ENCODE results near the gene RBM6. TPM values are rescaled to one million over a fixed set of nuclear protein-coding genes. Genes with fewer than 3 reads are reported as not detected.

Gene RBM6
- total and polyA plus RNA-seq, 9 of the 15 experiments (the other 6 are each of a cell fraction or from before 2014, with no cell fraction given): 19.9 to 82.2 (median 57.8) TPM

- TF ChIP-seq ATF7 (IDR thresholded peaks at IDR 0.05) (peak; percentile 34; the same call in 1 of the 2 replicates), ZNF3 (CRISPR knock-in tag; IDR thresholded peaks at IDR 0.05) (no peak), ZFP1 (CRISPR knock-in tag; IDR thresholded peaks at IDR 0.05) (no peak), BHLHE40 (IDR thresholded peaks at IDR 0.05; ENCODE audit: low read length) (0 out of 2 replicates have a peak, but pooled peaks have one; percentile 27), CBFA2T3 (IDR thresholded peaks at IDR 0.05) (peak; percentile 69), ZNF174 (CRISPR knock-in tag; IDR thresholded peaks at IDR 0.05) (no peak), ZNF512 (tag; IDR thresholded peaks at IDR 0.05) (no peak)
- TF ChIP-seq, protein P1, sequence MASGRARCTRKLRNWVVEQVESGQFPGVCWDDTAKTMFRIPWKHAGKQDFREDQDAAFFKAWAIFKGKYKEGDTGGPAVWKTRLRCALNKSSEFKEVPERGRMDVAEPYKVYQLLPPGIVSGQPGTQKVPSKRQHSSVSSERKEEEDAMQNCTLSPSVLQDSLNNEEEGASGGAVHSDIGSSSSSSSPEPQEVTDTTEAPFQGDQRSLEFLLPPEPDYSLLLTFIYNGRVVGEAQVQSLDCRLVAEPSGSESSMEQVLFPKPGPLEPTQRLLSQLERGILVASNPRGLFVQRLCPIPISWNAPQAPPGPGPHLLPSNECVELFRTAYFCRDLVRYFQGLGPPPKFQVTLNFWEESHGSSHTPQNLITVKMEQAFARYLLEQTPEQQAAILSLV (tag; IDR thresholded peaks at IDR 0.05): peak; percentile 7; the same call in 1 of the 2 replicates
Measured at GRCh38 chr3:49926117-49926728, 13.7 kb upstream of the RBM6 start (continued).

GRCh38 chr3:49927798-49928197, 12.2 kb upstream of the RBM6 start:
- intact Hi-C loops (cut with micrococcal nuclease): loop anchor here (5.0 kb wide), 1 partner anchor 160 kb away; the partner anchor contains the start of gene RBM5
- Histone ChIP-seq H3K9me3 (replicated peaks; ENCODE audit: control insufficient read depth, insufficient read depth, low read depth, low read length) (no peaks in the 10 kb centered on the region), H2AFZ (ENCODE audit: low read depth, low read length) (no peak overlapping the region), H4K20me1 (replicated peaks; ENCODE audit: control insufficient read depth, insufficient read depth, low read length) (no peaks in the 10 kb centered on the region), H3K4me1 (replicated peaks in 1 of 2; ENCODE audit: control insufficient read depth in 2 of 2, insufficient read depth in 2 of 2, low read length in 2 of 2) (peaks cover 22 to 33% of the 10 kb centered on the region in 2 experiments), H3K27me3 (ENCODE audit: control insufficient read depth in 2 of 2, insufficient read depth in 2 of 2, low read length in 2 of 2) (no peaks in the 10 kb centered on the region), H3K9me1 (ENCODE audit: control insufficient read depth, insufficient read depth, low read length) (peaks cover 2% of the 10 kb centered on the region), H3K4me2 (ENCODE audit: insufficient read depth, low read length) (no peak overlapping the region), H3K9ac (ENCODE audit: insufficient read depth in 1 of 2, low read depth in 2 of 2, low read length in 2 of 2) (peak overlapping the region in 1 of 2 experiments; percentile 55; a peak in 1 of 4 replicates), H3K27ac (ENCODE audit: extremely low read depth, low read depth, low read length) (no peak overlapping the region), H3K4me3 (no peak overlapping the region), H3K36me3 (ENCODE audit: control insufficient read depth, insufficient read depth, low read length) (peaks cover 9% of the 10 kb centered on the region; the same call in 2 of the 3 replicates), H3K79me2 (ENCODE audit: control insufficient read depth, insufficient read depth, low read length) (peaks cover 29% of the 10 kb centered on the region)
- 86% methylated on average over 3 of the region's 5 CpGs for WGBS (ENCODE audit: insufficient coverage, low coverage, missing lambda C conversion rate)
- FAIRE-seq (no peak), ATAC-seq (no peak), DNase-seq (ENCODE audit: extremely low read depth in 1 of 4, low spot score in 3 of 4) (no peak)
- CTCF ChIA-PET (ENCODE audit: low intra/inter-chr PET ratio): no interaction called here
- no peak for TF ChIP-seq BCL6 (CRISPR knock-in tag; IDR thresholded peaks at IDR 0.05)
- no peak for TF ChIP-seq HCFC1 (IDR thresholded peaks at IDR 0.05; ENCODE audit: low read depth, low read length)
- no peak for TF ChIP-seq RFX1 (IDR thresholded peaks at IDR 0.05)
- no peak for TF ChIP-seq NBN (IDR thresholded peaks at IDR 0.05; ENCODE audit: low read depth)
- TF ChIP-seq CREB1 (IDR thresholded peaks at IDR 0.05): no peak
- no peak for TF ChIP-seq CREB1 (CRISPR knock-in tag; IDR thresholded peaks at IDR 0.05)
- TF ChIP-seq, protein P2, sequence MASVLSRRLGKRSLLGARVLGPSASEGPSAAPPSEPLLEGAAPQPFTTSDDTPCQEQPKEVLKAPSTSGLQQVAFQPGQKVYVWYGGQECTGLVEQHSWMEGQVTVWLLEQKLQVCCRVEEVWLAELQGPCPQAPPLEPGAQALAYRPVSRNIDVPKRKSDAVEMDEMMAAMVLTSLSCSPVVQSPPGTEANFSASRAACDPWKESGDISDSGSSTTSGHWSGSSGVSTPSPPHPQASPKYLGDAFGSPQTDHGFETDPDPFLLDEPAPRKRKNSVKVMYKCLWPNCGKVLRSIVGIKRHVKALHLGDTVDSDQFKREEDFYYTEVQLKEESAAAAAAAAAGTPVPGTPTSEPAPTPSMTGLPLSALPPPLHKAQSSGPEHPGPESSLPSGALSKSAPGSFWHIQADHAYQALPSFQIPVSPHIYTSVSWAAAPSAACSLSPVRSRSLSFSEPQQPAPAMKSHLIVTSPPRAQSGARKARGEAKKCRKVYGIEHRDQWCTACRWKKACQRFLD (CRISPR knock-in tag; IDR thresholded peaks at IDR 0.05): no peak
- no peak for TF ChIP-seq DLX4 (CRISPR knock-in tag; IDR thresholded peaks at IDR 0.05)
- no peak for TF ChIP-seq IRF2 (CRISPR knock-in tag; IDR thresholded peaks at IDR 0.05)
- no peak for TF ChIP-seq SAFB (IDR thresholded peaks at IDR 0.05; ENCODE audit: borderline replicate concordance, low read depth, low read length)
- BruUV-seq (replicated peaks): no TSS peak
- POLR2A ChIA-PET: interaction anchor here (4.1 kb wide), 1 partner anchor 12 kb away, joined by 38 read pairs; the partner anchor contains the start of gene RBM6
- in situ Hi-C loops (cut with MboI): no loop called here
